Stimulated activated CD4-positive, alpha-beta T cell treated with anti-CD3 and anti-CD28 coated beads, Interleukin-12 subunit alpha, Interleukin-12 subunit beta, amount 100 ng/mL, for 24 hours (primary cell): Measurements from ENCODE around the gene LRRC51.
"Not testable (repeated sequence)": the region's sequence is repeated elsewhere in the genome, so short reads cannot be mapped to it uniquely, and the experiment has no call there.

Experiments used
- DNase-seq, 2 experiments: peaks; one replicate each; pipeline ENCODE4 v3.0.0-alpha.2; 2020; ENCODE audit warnings: low read depth in 2 of 2

Gene LRRC51

GRCh38 chr11:72140661-72141060 is 60.0 kb downstream of the LRRC51 start:
- no peak for DNase-seq

GRCh38 chr11:72141066-72141465 is 60.4 kb downstream of the LRRC51 start:
- peak in 1 of 2 experiments; percentile 3 for DNase-seq

- DNase-seq: not testable (repeated sequence)
These were observed 61.4 kb downstream of the LRRC51 start for GRCh38 chr11:72142086-72142485.

GRCh38 chr11:72142543-72142942 is 61.9 kb downstream of the LRRC51 start:
- not testable (repeated sequence) for DNase-seq

- no peak for DNase-seq
These were observed 64.3 kb downstream of the LRRC51 start for GRCh38 chr11:72144807-72145565.
